ENCODE results near the gene TSBP1. TPM values are rescaled to one million over a fixed set of nuclear protein-coding genes. Genes with fewer than 3 reads are reported as not detected.
A peak's percentile ranks its signal among the peaks of the same experiment; 100 is the strongest.

The TSBP1 gene
- polyA plus RNA-seq, 1 donor: not detected

DNA sequence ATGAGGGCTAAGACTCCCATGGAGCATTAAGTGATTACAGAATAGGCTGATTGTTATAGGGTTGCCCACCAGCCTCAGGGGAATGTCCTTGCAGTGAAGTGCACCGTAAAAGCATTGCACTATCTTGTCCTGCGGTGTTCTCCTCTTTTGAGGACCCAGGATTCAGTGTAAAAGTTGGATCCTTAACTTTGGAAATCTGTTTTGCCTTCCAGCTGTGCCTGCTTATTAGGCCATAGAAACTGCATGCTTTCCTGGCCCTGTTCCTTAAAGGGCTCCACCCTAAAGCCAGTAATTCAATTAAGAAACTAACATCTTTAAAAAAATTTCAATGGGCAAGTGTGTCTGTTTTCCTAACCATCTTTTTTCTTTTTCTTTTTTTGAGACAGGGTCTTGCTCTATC is 122.4 kb downstream of the TSBP1 start:
- H3K27me3 ChIP-seq (ENCODE audit: control insufficient read depth, insufficient read depth, low read length): peaks cover 3% of the 10 kb centered on the region
- H3K27ac ChIP-seq (ENCODE audit: low read length): no peak overlapping the region
- peaks cover 4% of the 10 kb centered on the region for H3K4me1 ChIP-seq (ENCODE audit: control insufficient read depth, insufficient read depth, low read length)
- no CpG with 5 or more reads among the region's 2 CpGs for WGBS (ENCODE audit: insufficient coverage, low lambda C conversion rate)
- H3K36me3 ChIP-seq (ENCODE audit: control insufficient read depth, insufficient read depth, low read length): no peaks in the 10 kb centered on the region
- no peak for DNase-seq
- no peak overlapping the region for H3K4me3 ChIP-seq (ENCODE audit: low read length)
- H3K9me3 ChIP-seq (ENCODE audit: control insufficient read depth, low read depth, low read length): peaks cover 3% of the 10 kb centered on the region

DNA sequence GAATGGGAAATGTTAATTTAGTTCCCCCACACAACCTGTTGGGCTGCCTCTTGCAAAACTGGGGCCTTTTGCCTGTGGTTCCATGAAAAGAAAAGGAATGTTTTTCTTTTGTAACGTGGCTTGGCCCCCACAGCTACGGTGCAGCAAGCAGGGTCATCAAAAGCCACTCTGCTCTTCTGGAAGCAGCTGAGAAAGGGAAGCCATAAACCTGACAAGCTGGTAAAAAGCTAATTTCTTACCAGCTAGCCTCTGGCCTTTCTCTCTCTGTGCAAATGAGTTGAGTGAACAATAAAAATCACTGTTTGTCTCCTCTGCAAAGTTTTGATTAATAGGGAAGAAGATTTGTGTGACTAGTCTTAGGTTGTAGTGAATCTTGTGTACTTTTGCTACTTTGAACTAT is 124.3 kb downstream of the TSBP1 start:
- Histone ChIP-seq H3K9me3 (ENCODE audit: control insufficient read depth, low read depth, low read length) (peaks cover 3% of the 10 kb centered on the region), H3K4me1 (ENCODE audit: control insufficient read depth, insufficient read depth, low read length) (peaks cover 4% of the 10 kb centered on the region), H3K4me3 (ENCODE audit: low read length) (no peak overlapping the region), H3K27ac (ENCODE audit: low read length) (no peak overlapping the region), H3K27me3 (ENCODE audit: control insufficient read depth, insufficient read depth, low read length) (peaks cover 2% of the 10 kb centered on the region), H3K36me3 (ENCODE audit: control insufficient read depth, insufficient read depth, low read length) (no peaks in the 10 kb centered on the region)
- DNase-seq: no peak
- WGBS (ENCODE audit: insufficient coverage, low lambda C conversion rate): no CpG with 5 or more reads among the region's 2 CpGs

GRCh38 chr6:32244946-32245398 is 126.7 kb downstream of the TSBP1 start:
- Histone ChIP-seq H3K9me3 (ENCODE audit: control insufficient read depth, low read depth, low read length) (peaks cover 3% of the 10 kb centered on the region), H3K4me3 (ENCODE audit: low read length) (no peak overlapping the region), H3K27me3 (ENCODE audit: control insufficient read depth, insufficient read depth, low read length) (no peaks in the 10 kb centered on the region), H3K36me3 (ENCODE audit: control insufficient read depth, insufficient read depth, low read length) (no peaks in the 10 kb centered on the region), H3K4me1 (ENCODE audit: control insufficient read depth, insufficient read depth, low read length) (peaks cover 4% of the 10 kb centered on the region), H3K27ac (ENCODE audit: low read length) (no peak overlapping the region)
- DNase-seq: peak; percentile 63 to 65
- WGBS (ENCODE audit: insufficient coverage, low lambda C conversion rate): no CpG with 5 or more reads among the region's 14 CpGs

DNA sequence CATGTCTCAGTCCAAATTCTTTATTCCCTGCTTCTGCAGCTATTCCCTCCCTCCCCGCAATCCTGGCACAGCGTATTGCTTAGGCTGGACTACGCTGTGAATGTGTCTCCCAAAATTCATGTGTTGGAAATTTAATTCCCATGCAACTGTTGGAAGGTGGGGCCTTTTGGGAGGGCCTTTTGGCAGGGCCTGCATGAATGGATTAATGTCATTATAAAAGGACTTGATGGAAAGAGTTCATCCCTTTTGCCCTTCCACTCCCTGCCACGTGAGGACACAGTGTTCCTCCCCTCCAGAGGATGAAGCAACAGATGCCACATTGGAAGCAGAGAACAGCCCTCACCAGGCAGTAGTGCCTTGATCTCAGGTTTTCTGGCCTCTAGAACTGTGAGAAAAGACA is 127.4 kb downstream of the TSBP1 start:
- Histone ChIP-seq H3K9me3 (ENCODE audit: control insufficient read depth, low read depth, low read length) (no peaks in the 10 kb centered on the region), H3K36me3 (ENCODE audit: control insufficient read depth, insufficient read depth, low read length) (no peaks in the 10 kb centered on the region), H3K27me3 (ENCODE audit: control insufficient read depth, insufficient read depth, low read length) (no peaks in the 10 kb centered on the region), H3K4me1 (ENCODE audit: control insufficient read depth, insufficient read depth, low read length) (peaks cover 4% of the 10 kb centered on the region), H3K27ac (ENCODE audit: low read length) (no peak overlapping the region), H3K4me3 (ENCODE audit: low read length) (no peak overlapping the region)
- DNase-seq: no peak
- WGBS (ENCODE audit: insufficient coverage, low lambda C conversion rate): no CpG with 5 or more reads among the region's 4 CpGs

Other genes starting within 250 kb of the TSBP1 start
- 84.4 TPM for gene ATF6B, start 243.7 kb downstream of the TSBP1 start, polyA plus RNA-seq
- gene FKBPL, start 241.6 kb downstream of the TSBP1 start, polyA plus RNA-seq: 5.1 TPM
- gene PRRT1, start 220.0 kb downstream of the TSBP1 start, polyA plus RNA-seq: 5.3 TPM
- 31.0 TPM for gene PPT2, start 217.8 kb downstream of the TSBP1 start, polyA plus RNA-seq
- 29.1 TPM for gene EGFL8, start 207.3 kb downstream of the TSBP1 start, polyA plus RNA-seq
- 109 TPM for gene AGPAT1, start 195.8 kb downstream of the TSBP1 start, polyA plus RNA-seq
- 85.7 TPM for gene RNF5, start 193.5 kb downstream of the TSBP1 start, polyA plus RNA-seq
- 14.9 TPM for gene AGER, start 187.7 kb downstream of the TSBP1 start, polyA plus RNA-seq
- gene PBX2, start 181.7 kb downstream of the TSBP1 start, polyA plus RNA-seq: 125 TPM
- gene GPSM3, start 179.3 kb downstream of the TSBP1 start, polyA plus RNA-seq: 14.3 TPM
- gene NOTCH4, start 147.8 kb downstream of the TSBP1 start, polyA plus RNA-seq: 8.1 TPM
- gene BTNL2, start 35.3 kb upstream of the TSBP1 start, polyA plus RNA-seq: 0.18 TPM
- gene HLA-DRA, start 68.0 kb upstream of the TSBP1 start, polyA plus RNA-seq: 380 TPM
- gene HLA-DRB5, start 158.4 kb upstream of the TSBP1 start, polyA plus RNA-seq: 20.4 TPM
- 159 TPM for gene HLA-DRB1, start 217.9 kb upstream of the TSBP1 start, polyA plus RNA-seq